ENCODE measurements around the gene ZBTB20. TPM values are rescaled to one million over a fixed set of nuclear protein-coding genes. Genes with fewer than 3 reads are reported as not detected.

ZBTB20 gene
- polyA plus RNA-seq, 1 donor from 2014 or later, result 4.8 TPM

DNA sequence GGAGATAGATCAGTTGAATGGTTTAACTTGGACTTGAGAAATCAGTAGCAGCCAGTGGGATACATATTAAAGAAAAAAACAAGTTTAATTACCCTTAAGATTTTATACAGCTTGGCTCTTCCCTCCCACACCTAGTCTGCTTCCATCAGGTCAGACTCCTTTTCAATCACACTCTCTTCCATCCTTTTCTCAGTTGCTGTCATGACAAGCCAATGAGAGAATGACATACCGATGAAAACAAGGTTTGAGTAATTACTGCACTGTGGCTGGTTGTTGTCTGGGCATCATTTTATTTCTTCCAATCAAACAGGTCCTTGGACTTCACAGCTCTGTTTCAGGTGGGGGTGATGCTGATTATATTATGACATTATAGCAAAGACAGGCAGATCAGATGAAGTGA lies 424.6 kb downstream of the ZBTB20 start:
- TF ChIP-seq EZH2 (IDR thresholded peaks at IDR 0.05; ENCODE audit: borderline replicate concordance, insufficient read depth, low read length, poor library complexity, severe bottlenecking), result no peak
- TF ChIP-seq, protein P1, sequence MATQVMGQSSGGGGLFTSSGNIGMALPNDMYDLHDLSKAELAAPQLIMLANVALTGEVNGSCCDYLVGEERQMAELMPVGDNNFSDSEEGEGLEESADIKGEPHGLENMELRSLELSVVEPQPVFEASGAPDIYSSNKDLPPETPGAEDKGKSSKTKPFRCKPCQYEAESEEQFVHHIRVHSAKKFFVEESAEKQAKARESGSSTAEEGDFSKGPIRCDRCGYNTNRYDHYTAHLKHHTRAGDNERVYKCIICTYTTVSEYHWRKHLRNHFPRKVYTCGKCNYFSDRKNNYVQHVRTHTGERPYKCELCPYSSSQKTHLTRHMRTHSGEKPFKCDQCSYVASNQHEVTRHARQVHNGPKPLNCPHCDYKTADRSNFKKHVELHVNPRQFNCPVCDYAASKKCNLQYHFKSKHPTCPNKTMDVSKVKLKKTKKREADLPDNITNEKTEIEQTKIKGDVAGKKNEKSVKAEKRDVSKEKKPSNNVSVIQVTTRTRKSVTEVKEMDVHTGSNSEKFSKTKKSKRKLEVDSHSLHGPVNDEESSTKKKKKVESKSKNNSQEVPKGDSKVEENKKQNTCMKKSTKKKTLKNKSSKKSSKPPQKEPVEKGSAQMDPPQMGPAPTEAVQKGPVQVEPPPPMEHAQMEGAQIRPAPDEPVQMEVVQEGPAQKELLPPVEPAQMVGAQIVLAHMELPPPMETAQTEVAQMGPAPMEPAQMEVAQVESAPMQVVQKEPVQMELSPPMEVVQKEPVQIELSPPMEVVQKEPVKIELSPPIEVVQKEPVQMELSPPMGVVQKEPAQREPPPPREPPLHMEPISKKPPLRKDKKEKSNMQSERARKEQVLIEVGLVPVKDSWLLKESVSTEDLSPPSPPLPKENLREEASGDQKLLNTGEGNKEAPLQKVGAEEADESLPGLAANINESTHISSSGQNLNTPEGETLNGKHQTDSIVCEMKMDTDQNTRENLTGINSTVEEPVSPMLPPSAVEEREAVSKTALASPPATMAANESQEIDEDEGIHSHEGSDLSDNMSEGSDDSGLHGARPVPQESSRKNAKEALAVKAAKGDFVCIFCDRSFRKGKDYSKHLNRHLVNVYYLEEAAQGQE (IDR thresholded peaks at IDR 0.05; ENCODE audit: borderline replicate concordance), result no peak
- TF ChIP-seq POLR2AphosphoS5 (IDR thresholded peaks at IDR 0.05), result no peak
- TF ChIP-seq RAD21 (conservative IDR thresholded peaks at IDR 0.05), result no peak
- TF ChIP-seq TAF1 (IDR thresholded peaks at IDR 0.05; ENCODE audit: low read depth), result no peak
- no peak for TF ChIP-seq SMC3 (conservative IDR thresholded peaks at IDR 0.05; ENCODE audit: poor library complexity)
- no peak for TF ChIP-seq EP300 (conservative IDR thresholded peaks at IDR 0.05; ENCODE audit: poor library complexity, severe bottlenecking)
- no peak for TF ChIP-seq MXI1 (conservative IDR thresholded peaks at IDR 0.05; ENCODE audit: poor library complexity, severe bottlenecking)
- TF ChIP-seq, protein P2, sequence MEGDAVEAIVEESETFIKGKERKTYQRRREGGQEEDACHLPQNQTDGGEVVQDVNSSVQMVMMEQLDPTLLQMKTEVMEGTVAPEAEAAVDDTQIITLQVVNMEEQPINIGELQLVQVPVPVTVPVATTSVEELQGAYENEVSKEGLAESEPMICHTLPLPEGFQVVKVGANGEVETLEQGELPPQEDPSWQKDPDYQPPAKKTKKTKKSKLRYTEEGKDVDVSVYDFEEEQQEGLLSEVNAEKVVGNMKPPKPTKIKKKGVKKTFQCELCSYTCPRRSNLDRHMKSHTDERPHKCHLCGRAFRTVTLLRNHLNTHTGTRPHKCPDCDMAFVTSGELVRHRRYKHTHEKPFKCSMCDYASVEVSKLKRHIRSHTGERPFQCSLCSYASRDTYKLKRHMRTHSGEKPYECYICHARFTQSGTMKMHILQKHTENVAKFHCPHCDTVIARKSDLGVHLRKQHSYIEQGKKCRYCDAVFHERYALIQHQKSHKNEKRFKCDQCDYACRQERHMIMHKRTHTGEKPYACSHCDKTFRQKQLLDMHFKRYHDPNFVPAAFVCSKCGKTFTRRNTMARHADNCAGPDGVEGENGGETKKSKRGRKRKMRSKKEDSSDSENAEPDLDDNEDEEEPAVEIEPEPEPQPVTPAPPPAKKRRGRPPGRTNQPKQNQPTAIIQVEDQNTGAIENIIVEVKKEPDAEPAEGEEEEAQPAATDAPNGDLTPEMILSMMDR (IDR thresholded peaks at IDR 0.05; ENCODE audit: poor library complexity, severe bottlenecking), result no peak
- H3K9ac ChIP-seq (ENCODE audit: low read length), result no peak overlapping the region
- no peak overlapping the region for H3K27ac ChIP-seq (ENCODE audit: low read length)
- H4K20me1 ChIP-seq (ENCODE audit: insufficient read depth), result no peaks in the 10 kb centered on the region
- no peaks in the 10 kb centered on the region for H3K27me3 ChIP-seq (ENCODE audit: insufficient read depth, low read depth, low read length)
- H3K9me2 ChIP-seq (ENCODE audit: insufficient read depth, low read length), result no peaks in the 10 kb centered on the region
- no peaks in the 10 kb centered on the region for H3K79me2 ChIP-seq (replicated peaks; ENCODE audit: insufficient read depth, low read length)
- no peaks in the 10 kb centered on the region for H3F3A ChIP-seq (ENCODE audit: insufficient read depth, low read length, poor library complexity, severe bottlenecking)
- no peaks in the 10 kb centered on the region for H3K36me3 ChIP-seq (ENCODE audit: insufficient read depth, low read length)
- H2AFZ ChIP-seq (ENCODE audit: low read depth, low read length), result no peak overlapping the region
- H3K4me2 ChIP-seq (ENCODE audit: low read length), result no peak overlapping the region
- H3K4me3 ChIP-seq (ENCODE audit: low read length), result no peak overlapping the region
- no peaks in the 10 kb centered on the region for H3K9me3 ChIP-seq (ENCODE audit: low read length)

DNA sequence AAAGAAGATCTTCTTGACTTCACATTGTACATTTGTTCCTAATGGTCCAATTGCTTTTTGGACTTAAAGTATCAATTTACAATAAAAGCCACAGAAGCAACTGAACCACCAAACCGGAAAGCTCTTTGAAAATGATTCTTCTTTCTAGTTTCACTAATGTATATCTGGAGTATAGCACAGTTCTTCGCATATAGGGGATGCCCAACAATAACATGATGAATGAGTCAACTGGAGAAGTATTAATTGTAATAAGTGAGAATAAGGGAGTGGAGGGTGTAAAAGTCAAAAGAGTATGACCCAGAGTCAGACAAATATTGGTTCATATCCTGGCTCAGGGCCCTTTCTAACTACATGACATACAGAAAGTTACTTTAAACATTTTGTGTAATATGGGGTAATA lies 425.2 kb downstream of the ZBTB20 start:
- Histone ChIP-seq H3K9me2 (ENCODE audit: insufficient read depth, low read length) (no peaks in the 10 kb centered on the region), H3K27ac (ENCODE audit: low read length) (no peak overlapping the region), H3K4me3 (ENCODE audit: low read length) (no peak overlapping the region), H3K36me3 (ENCODE audit: insufficient read depth, low read length) (no peaks in the 10 kb centered on the region), H3K79me2 (replicated peaks; ENCODE audit: insufficient read depth, low read length) (no peaks in the 10 kb centered on the region), H3K27me3 (ENCODE audit: insufficient read depth, low read depth, low read length) (no peaks in the 10 kb centered on the region), H3K9me3 (ENCODE audit: low read length) (no peaks in the 10 kb centered on the region), H3K4me2 (ENCODE audit: low read length) (no peak overlapping the region), H3F3A (ENCODE audit: insufficient read depth, low read length, poor library complexity, severe bottlenecking) (no peaks in the 10 kb centered on the region), H3K9ac (ENCODE audit: low read length) (no peak overlapping the region), H2AFZ (ENCODE audit: low read depth, low read length) (no peak overlapping the region), H4K20me1 (ENCODE audit: insufficient read depth) (no peaks in the 10 kb centered on the region)
- no peak for TF ChIP-seq TAF1 (IDR thresholded peaks at IDR 0.05; ENCODE audit: low read depth)
- no peak for TF ChIP-seq EZH2 (IDR thresholded peaks at IDR 0.05; ENCODE audit: borderline replicate concordance, insufficient read depth, low read length, poor library complexity, severe bottlenecking)
- no peak for TF ChIP-seq POLR2AphosphoS5 (IDR thresholded peaks at IDR 0.05)
- no peak for TF ChIP-seq EP300 (conservative IDR thresholded peaks at IDR 0.05; ENCODE audit: poor library complexity, severe bottlenecking)
- TF ChIP-seq SMC3 (conservative IDR thresholded peaks at IDR 0.05; ENCODE audit: poor library complexity), result no peak
- no peak for TF ChIP-seq RAD21 (conservative IDR thresholded peaks at IDR 0.05)
- TF ChIP-seq, protein P1 (IDR thresholded peaks at IDR 0.05; ENCODE audit: borderline replicate concordance), result no peak
- TF ChIP-seq, protein P2 (IDR thresholded peaks at IDR 0.05; ENCODE audit: poor library complexity, severe bottlenecking), result no peak

All from neural cell (in vitro differentiated cells).